Measurements from ENCODE around the gene CREB3L1.

The CREB3L1 gene

DNA sequence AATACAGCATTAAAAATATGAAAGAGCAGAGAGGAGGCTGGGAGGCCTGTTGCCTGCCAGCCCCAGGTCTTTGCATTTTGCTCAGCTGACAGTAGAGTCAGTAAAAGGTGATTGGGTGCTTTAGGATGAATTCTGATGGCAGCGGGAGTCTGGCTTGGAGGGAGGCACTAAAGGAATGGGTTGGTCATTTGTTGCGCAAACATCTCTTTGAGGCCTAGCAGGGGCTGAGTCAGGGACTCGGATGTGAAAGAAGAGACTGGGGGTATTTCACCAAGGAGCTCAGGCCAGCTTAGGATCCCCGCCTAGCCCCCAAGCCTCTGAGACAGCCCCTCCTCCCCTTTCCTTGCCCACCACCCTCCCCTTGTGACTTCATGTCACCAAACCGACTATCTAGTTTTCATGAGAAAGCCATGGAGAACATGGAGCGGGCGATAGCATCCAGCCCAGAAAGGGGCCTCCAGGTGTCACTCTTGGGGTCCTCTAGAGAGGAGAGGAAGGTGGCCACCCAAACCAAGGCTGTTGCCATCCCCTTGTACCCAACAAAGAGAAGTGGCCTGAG is 79.5 kb downstream of the CREB3L1 start:
- no peak for DNase-seq
- Histone ChIP-seq H3K9me3 (ENCODE audit: severe bottlenecking) (no peaks in the 10 kb centered on the region), H3K27ac (no peak overlapping the region), H3K4me3 (ENCODE audit: low read depth, low read length) (no peak overlapping the region), H3K27me3 (ENCODE audit: insufficient read depth, low read depth, severe bottlenecking) (no peaks in the 10 kb centered on the region), H3K36me3 (peaks cover 15% of the 10 kb centered on the region)
- TF ChIP-seq, protein P1, sequence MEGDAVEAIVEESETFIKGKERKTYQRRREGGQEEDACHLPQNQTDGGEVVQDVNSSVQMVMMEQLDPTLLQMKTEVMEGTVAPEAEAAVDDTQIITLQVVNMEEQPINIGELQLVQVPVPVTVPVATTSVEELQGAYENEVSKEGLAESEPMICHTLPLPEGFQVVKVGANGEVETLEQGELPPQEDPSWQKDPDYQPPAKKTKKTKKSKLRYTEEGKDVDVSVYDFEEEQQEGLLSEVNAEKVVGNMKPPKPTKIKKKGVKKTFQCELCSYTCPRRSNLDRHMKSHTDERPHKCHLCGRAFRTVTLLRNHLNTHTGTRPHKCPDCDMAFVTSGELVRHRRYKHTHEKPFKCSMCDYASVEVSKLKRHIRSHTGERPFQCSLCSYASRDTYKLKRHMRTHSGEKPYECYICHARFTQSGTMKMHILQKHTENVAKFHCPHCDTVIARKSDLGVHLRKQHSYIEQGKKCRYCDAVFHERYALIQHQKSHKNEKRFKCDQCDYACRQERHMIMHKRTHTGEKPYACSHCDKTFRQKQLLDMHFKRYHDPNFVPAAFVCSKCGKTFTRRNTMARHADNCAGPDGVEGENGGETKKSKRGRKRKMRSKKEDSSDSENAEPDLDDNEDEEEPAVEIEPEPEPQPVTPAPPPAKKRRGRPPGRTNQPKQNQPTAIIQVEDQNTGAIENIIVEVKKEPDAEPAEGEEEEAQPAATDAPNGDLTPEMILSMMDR (IDR thresholded peaks at IDR 0.05; ENCODE audit: low read depth, low read length) = no peak

DNA sequence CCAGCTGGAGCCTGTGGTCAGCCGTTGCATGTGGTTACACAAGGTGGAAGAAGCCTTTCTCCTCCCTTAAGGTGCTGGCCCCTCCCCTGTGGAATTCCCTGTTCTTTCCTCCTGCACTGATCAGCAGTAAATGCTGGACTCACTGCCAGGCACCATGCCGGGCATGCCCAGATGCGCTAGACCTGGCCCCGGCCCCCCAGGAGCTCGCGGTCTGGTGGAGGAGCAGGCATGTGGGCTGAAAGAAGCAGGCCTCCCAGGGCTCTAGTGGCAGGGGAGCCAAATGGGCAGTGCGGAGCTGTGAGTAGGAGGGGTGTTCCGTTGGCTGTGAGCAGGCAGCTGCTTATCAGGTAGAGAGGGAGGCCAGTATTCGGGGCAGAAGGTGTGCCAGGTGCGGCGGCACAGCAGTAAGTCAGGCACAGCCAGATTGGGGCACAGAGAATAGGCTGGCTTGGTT is 80.0 kb downstream of the CREB3L1 start:
- peaks cover 17% of the 10 kb centered on the region for H3K36me3 ChIP-seq
- no peak overlapping the region for H3K27ac ChIP-seq
- H3K9me3 ChIP-seq (ENCODE audit: severe bottlenecking) = no peaks in the 10 kb centered on the region
- TF ChIP-seq, protein P1 (IDR thresholded peaks at IDR 0.05; ENCODE audit: low read depth, low read length) = no peak
- no peak for DNase-seq
- no peak overlapping the region for H3K4me3 ChIP-seq (ENCODE audit: low read depth, low read length)
- H3K27me3 ChIP-seq (ENCODE audit: insufficient read depth, low read depth, severe bottlenecking) = no peaks in the 10 kb centered on the region

- no peak for DNase-seq
- peaks cover 4% of the 10 kb centered on the region; the same call in 1 of the 2 replicates for H3K36me3 ChIP-seq
- no peaks in the 10 kb centered on the region for H3K9me3 ChIP-seq (ENCODE audit: severe bottlenecking)
- no peak overlapping the region for H3K27ac ChIP-seq
- TF ChIP-seq, protein P1 (IDR thresholded peaks at IDR 0.05; ENCODE audit: low read depth, low read length) = no peak
- H3K4me3 ChIP-seq (ENCODE audit: low read depth, low read length) = no peak overlapping the region
- H3K27me3 ChIP-seq (ENCODE audit: insufficient read depth, low read depth, severe bottlenecking) = no peaks in the 10 kb centered on the region
Observed at GRCh38 chr11:46359953-46360352, 82.5 kb downstream of the CREB3L1 start.

GRCh38 chr11:46360878-46361277 is 83.4 kb downstream of the CREB3L1 start:
- Histone ChIP-seq H3K9me3 (ENCODE audit: severe bottlenecking) (no peaks in the 10 kb centered on the region), H3K27ac (peak overlapping the region; percentile 86), H3K27me3 (ENCODE audit: insufficient read depth, low read depth, severe bottlenecking) (no peaks in the 10 kb centered on the region), H3K4me3 (ENCODE audit: low read depth, low read length) (peak overlapping the region; percentile 25), H3K36me3 (peaks cover 4% of the 10 kb centered on the region; the same call in 1 of the 2 replicates)
- TF ChIP-seq, protein P1 (IDR thresholded peaks at IDR 0.05; ENCODE audit: low read depth, low read length) = no peak
- no peak for DNase-seq

DNA sequence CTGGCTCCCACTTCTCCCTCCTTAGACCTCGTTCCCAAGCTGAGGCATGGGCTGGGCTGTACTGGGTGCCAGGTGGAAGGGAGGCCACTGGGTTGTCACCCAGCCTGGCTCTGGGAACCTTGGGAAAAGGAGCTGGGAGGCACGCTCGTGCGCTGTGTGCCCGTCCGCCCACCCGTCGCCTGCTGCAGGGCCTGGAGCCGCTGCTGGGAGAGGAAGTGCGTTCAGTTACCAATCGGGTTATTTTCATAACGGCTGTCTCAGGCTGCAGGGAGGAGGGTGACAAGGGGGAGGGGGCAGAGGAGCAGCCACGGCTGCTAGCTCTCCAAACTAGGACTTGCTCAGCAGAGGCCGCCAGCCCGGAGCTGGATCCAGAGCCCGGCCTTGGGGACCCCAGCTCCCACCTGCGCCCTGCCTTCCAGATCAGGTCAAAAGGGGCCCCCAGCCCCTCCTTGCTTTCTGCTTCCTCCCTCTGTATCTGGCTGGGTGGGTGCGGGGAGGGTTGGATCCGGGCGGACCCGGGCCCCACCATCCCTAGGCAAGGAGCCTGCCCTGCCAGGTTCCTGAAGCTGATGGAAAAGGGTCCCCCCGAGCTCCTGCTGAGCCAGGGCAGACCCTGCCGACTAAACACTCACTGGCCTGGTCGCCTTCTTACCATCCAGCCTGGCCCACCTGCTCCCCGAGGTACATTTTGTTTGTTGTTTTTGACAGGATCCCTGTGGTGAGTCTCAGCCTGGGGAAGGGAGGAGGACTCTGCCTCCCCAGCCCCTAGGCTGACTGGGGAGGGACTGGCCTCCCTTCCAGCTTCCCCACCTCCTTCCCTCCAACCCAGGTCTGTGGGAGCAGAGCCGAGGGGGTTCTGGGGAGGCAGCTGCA is 84.1 kb downstream of the CREB3L1 start:
- Histone ChIP-seq H3K36me3 (peaks cover 4% of the 10 kb centered on the region; the same call in 1 of the 2 replicates), H3K27ac (peak overlapping the region; percentile 86), H3K27me3 (ENCODE audit: insufficient read depth, low read depth, severe bottlenecking) (no peaks in the 10 kb centered on the region), H3K9me3 (ENCODE audit: severe bottlenecking) (no peaks in the 10 kb centered on the region), H3K4me3 (ENCODE audit: low read depth, low read length) (peak overlapping the region; percentile 25)
- DNase-seq = peak; percentile 79
- TF ChIP-seq, protein P1 (IDR thresholded peaks at IDR 0.05; ENCODE audit: low read depth, low read length) = no peak
